PC-3 (cell line): Measurements from ENCODE around the gene CAMTA1. TPM values are rescaled to one million over a fixed set of nuclear protein-coding genes. Genes with fewer than 3 reads are reported as not detected.

Experiments used
- ATAC-seq: fragments of 200-7000 bp; cut with Tn5 transposase; 2 replicates; pipeline ENCODE4 v1.9.1; 2020; ENCODE audit warnings: mild to moderate bottlenecking, moderate library complexity
- BruUV-seq: library from RNA; stranded (reverse); fragments of 400-500 nt; replicated peaks from 2 replicates; lab custom pipeline; 2021; lab: Mats Ljungman, UMichigan
- CTCF ChIA-PET: fragments of 300-600 bp; sonication (Branson Sonifier 250); formaldehyde crosslinking; loops from one replicate; lab custom pipeline; 2022; ENCODE audit warnings: antibody characterized with exemption; lab: Charles Lee
- POLR2A ChIA-PET: fragments of 300-600 bp; sonication (Branson Sonifier 250); formaldehyde crosslinking; loops from one replicate; lab custom pipeline; 2022; ENCODE audit warnings: antibody characterized with exemption; ENCODE audit not compliant: unreplicated experiment; lab: Charles Lee
- DNase-seq: peaks from one replicate; pipeline ENCODE4 v3.0.0-alpha.2; 2015
- H2AFZ ChIP-seq: fragments of 300-600 bp; sonication (generic); 2 replicates; pipeline ENCODE4 v1.6.0; 2016; ENCODE audit warnings: antibody characterized with exemption, low read length
- H3F3A ChIP-seq: fragments of 300-600 bp; sonication (generic); one replicate; pipeline ENCODE4 v1.6.0; 2017; ENCODE audit warnings: antibody characterized with exemption, low read length, control low read depth, mild to moderate bottlenecking; ENCODE audit not compliant: unreplicated experiment
- H3K27ac ChIP-seq: fragments of 300-600 bp; sonication (generic); 2 replicates; pipeline ENCODE4 v1.5.1; 2016; ENCODE audit warnings: mild to moderate bottlenecking, low read length
- H3K27me3 ChIP-seq: fragments of 300-600 bp; sonication (generic); 2 replicates; pipeline ENCODE4 v1.6.1; 2016; ENCODE audit warnings: low read length, mixed read lengths
- H3K36me3 ChIP-seq: fragments of 300-600 bp; sonication (generic); 2 replicates; pipeline ENCODE4 v1.6.1; 2016; ENCODE audit warnings: low read depth, mixed run types, low read length, mixed read lengths
- H3K4me1 ChIP-seq: fragments of 300-600 bp; sonication (generic); 2 replicates; pipeline ENCODE4 v1.5.1; 2016; ENCODE audit warnings: low read length; ENCODE audit not compliant: insufficient read depth
- H3K4me2 ChIP-seq: fragments of 300-600 bp; sonication (generic); 2 replicates; pipeline ENCODE4 v1.6.0; 2016; ENCODE audit warnings: low read length
- H3K4me3 ChIP-seq: fragments of 300-600 bp; sonication (generic); 2 replicates; pipeline ENCODE4 v1.5.1; 2016; ENCODE audit warnings: mild to moderate bottlenecking, low read length, mixed read lengths
- H3K79me2 ChIP-seq: fragments of 300-600 bp; sonication (generic); 2 replicates; pipeline ENCODE4 v1.6.1; 2017; ENCODE audit warnings: low read length, mixed read lengths
- H3K9ac ChIP-seq: fragments of 300-600 bp; sonication (generic); 2 replicates; pipeline ENCODE4 v1.6.0; 2016; ENCODE audit warnings: mild to moderate bottlenecking, low read length
- H3K9me2 ChIP-seq: fragments of 300-600 bp; sonication (generic); replicated peaks from 2 replicates; pipeline ENCODE4 v1.6.1; 2016; ENCODE audit warnings: mixed run types, low read length, mixed read lengths
- H3K9me3 ChIP-seq: fragments of 300-600 bp; sonication (generic); 2 replicates; pipeline ENCODE4 v1.6.1; 2016; ENCODE audit warnings: low read length, mixed read lengths
- H4K20me1 ChIP-seq: fragments of 300-600 bp; sonication (generic); 2 replicates; pipeline ENCODE4 v1.6.1; 2016; ENCODE audit warnings: low read length, mixed read lengths
- EZH2 ChIP-seq: fragments of 300-600 bp; sonication (generic); IDR thresholded peaks from one replicate; pipeline ENCODE4 v1.6.1; 2017; ENCODE audit warnings: antibody characterized with exemption, mild to moderate bottlenecking, low read length; ENCODE audit not compliant: unreplicated experiment
- EZH2phosphoT487 ChIP-seq: fragments of 300-600 bp; sonication (generic); IDR thresholded peaks from 2 replicates; pipeline ENCODE4 v1.6.1; 2018; ENCODE audit warnings: mild to moderate bottlenecking, antibody characterized with exemption, low read length, borderline replicate concordance
- intact Hi-C: fragments of 100-400 bp; cut with micrococcal nuclease; formaldehyde crosslinking; loops from 2 replicates; pipeline ENCODE4 v1.9.0; 2023
- total RNA-seq: library from RNA; depleted of rRNA; stranded (reverse); fragments of >200 nt; gene quantifications from 2 replicates; pipeline ENCODE4 v1.2.3, GENCODE V29; 2014
- TF ChIP-seq, protein P1 (sequence below): fragments of 300-600 bp; sonication (generic); conservative IDR thresholded peaks from 2 replicates; pipeline ENCODE4 v1.5.1; 2017; ENCODE audit warnings: antibody characterized with exemption, low read depth, mild to moderate bottlenecking, low read length

CAMTA1 gene
- total RNA-seq, 1 experiment from 2014 or later = 40.8 TPM

DNA sequence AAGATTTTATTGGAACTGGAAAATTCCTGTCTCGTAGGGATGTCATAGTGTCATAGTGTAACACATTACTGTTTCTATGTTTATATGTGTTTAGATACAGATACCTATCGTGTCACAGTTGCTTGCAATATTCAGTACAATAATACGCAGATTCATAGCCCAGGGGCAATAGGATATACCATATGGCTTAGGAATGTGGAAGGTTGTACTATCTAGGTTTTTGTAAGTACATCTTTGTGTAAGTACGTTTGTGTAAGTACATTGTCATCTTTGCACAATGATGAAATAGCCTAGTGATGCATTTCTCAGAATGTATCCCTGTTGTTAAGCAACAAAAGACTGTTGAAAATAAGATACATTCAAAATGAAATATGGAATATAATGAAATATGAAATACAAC lies 68.9 kb downstream of the CAMTA1 start:
- H4K20me1 ChIP-seq = no peaks in the 10 kb centered on the region
- H3K36me3 ChIP-seq = 0 out of 2 replicates have a peak, but pooled peaks cover 6% of the 10 kb centered on the region
- no peak for TF ChIP-seq EZH2phosphoT487
- TF ChIP-seq, protein P1, sequence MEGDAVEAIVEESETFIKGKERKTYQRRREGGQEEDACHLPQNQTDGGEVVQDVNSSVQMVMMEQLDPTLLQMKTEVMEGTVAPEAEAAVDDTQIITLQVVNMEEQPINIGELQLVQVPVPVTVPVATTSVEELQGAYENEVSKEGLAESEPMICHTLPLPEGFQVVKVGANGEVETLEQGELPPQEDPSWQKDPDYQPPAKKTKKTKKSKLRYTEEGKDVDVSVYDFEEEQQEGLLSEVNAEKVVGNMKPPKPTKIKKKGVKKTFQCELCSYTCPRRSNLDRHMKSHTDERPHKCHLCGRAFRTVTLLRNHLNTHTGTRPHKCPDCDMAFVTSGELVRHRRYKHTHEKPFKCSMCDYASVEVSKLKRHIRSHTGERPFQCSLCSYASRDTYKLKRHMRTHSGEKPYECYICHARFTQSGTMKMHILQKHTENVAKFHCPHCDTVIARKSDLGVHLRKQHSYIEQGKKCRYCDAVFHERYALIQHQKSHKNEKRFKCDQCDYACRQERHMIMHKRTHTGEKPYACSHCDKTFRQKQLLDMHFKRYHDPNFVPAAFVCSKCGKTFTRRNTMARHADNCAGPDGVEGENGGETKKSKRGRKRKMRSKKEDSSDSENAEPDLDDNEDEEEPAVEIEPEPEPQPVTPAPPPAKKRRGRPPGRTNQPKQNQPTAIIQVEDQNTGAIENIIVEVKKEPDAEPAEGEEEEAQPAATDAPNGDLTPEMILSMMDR = no peak
- no peak for TF ChIP-seq EZH2
- DNase-seq (peak; percentile 51), ATAC-seq (no peak)
- ChIA-PET POLR2A (no interaction called here), CTCF (no interaction called here)
- intact Hi-C loops = no loop called here
- no peak overlapping the region for H2AFZ ChIP-seq
- no peaks in the 10 kb centered on the region for H3K9me2 ChIP-seq
- BruUV-seq = no TSS peak
- no peaks in the 10 kb centered on the region for H3K9me3 ChIP-seq
- H3F3A ChIP-seq = no peaks in the 10 kb centered on the region
- no peak overlapping the region for H3K4me2 ChIP-seq
- H3K4me3 ChIP-seq = no peak overlapping the region
- H3K27ac ChIP-seq = no peak overlapping the region
- no peaks in the 10 kb centered on the region for H3K27me3 ChIP-seq
- no peaks in the 10 kb centered on the region for H3K79me2 ChIP-seq
- no peak overlapping the region for H3K9ac ChIP-seq
- no peaks in the 10 kb centered on the region for H3K4me1 ChIP-seq

GRCh38 chr1:6857831-6858230 lies 72.6 kb downstream of the CAMTA1 start:
- ChIA-PET POLR2A (no interaction called here), CTCF (interaction anchor here (0.6 kb wide), 1 partner anchor 15 kb away, joined by 7 read pairs; no protein-coding TSS in a partner anchor)
- H4K20me1 ChIP-seq = no peaks in the 10 kb centered on the region
- H3F3A ChIP-seq = no peaks in the 10 kb centered on the region
- no peaks in the 10 kb centered on the region for H3K9me3 ChIP-seq
- no peak overlapping the region for H2AFZ ChIP-seq
- 0 out of 2 replicates have a peak, but pooled peaks cover 5% of the 10 kb centered on the region for H3K36me3 ChIP-seq
- H3K27me3 ChIP-seq = no peaks in the 10 kb centered on the region
- TF ChIP-seq EZH2 = no peak
- no peak for TF ChIP-seq EZH2phosphoT487
- TF ChIP-seq, protein P1 = no peak
- ATAC-seq = no peak
- H3K4me1 ChIP-seq = peaks cover 6% of the 10 kb centered on the region; the same call in 1 of the 2 replicates
- no TSS peak for BruUV-seq
- no peak overlapping the region for H3K27ac ChIP-seq
- intact Hi-C loops = no loop called here
- H3K79me2 ChIP-seq = 0 out of 2 replicates have a peak, but pooled peaks cover 5% of the 10 kb centered on the region
- no peak overlapping the region for H3K9ac ChIP-seq
- DNase-seq = no peak
- no peak overlapping the region for H3K4me2 ChIP-seq
- H3K4me3 ChIP-seq = no peak overlapping the region
- H3K9me2 ChIP-seq = no peaks in the 10 kb centered on the region

GRCh38 chr1:6858596-6858995 lies 73.3 kb downstream of the CAMTA1 start:
- Histone ChIP-seq H3K36me3 (0 out of 2 replicates have a peak, but pooled peaks cover 2% of the 10 kb centered on the region), H3K9me3 (no peaks in the 10 kb centered on the region), H3K79me2 (0 out of 2 replicates have a peak, but pooled peaks cover 5% of the 10 kb centered on the region), H2AFZ (no peak overlapping the region), H3K9ac (no peak overlapping the region), H3K4me1 (peaks cover 6% of the 10 kb centered on the region; the same call in 1 of the 2 replicates), H3K9me2 (no peaks in the 10 kb centered on the region), H3K4me2 (no peak overlapping the region), H3K27ac (no peak overlapping the region), H3K4me3 (no peak overlapping the region), H3K27me3 (no peaks in the 10 kb centered on the region), H4K20me1 (no peaks in the 10 kb centered on the region), H3F3A (no peaks in the 10 kb centered on the region)
- DNase-seq (no peak), ATAC-seq (no peak)
- TF ChIP-seq EZH2 (no peak), EZH2phosphoT487 (no peak)
- TF ChIP-seq, protein P1 = no peak
- ChIA-PET CTCF (interaction anchor here (0.6 kb wide), 1 partner anchor 16 kb away, joined by 7 read pairs; no protein-coding TSS in a partner anchor), POLR2A (no interaction called here)
- BruUV-seq = no TSS peak
- intact Hi-C loops = no loop called here
